H1 (cell line): ENCODE measurements around the gene CUL1.

Source experiments
- ASH2L ChIP-seq: fragments of 200-600, 300-600 bp; sonication (generic); IDR thresholded peaks from one replicate; pipeline ENCODE4 v1.7.1; 2017; ENCODE audit warnings: low read length
- CEBPB ChIP-seq: IDR thresholded peaks from 2 replicates; pipeline ENCODE4 v1.6.1; 2012; ENCODE audit warnings: low read depth, low read length
- CTCF ChIP-seq, 3 experiments: IDR thresholded peaks; 1 replicate in 2 of 3; 2 replicates in 1 of 3; pipeline versions ENCODE4 v1.5.1 to v1.6.1; 2011; ENCODE audit warnings: low read length in 3 of 3, mild to moderate bottlenecking in 3 of 3, inconsistent platforms in 2 of 3, low read depth in 1 of 3, moderate library complexity in 1 of 3; ENCODE audit not compliant: insufficient read depth in 1 of 3; ENCODE audit errors: control extremely low read depth in 1 of 3
- EP300 ChIP-seq, 2 experiments: IDR thresholded peaks; 1 replicate in 1 of 2; 2 replicates in 1 of 2; pipeline ENCODE4 v1.6.1; 2011 to 2012; ENCODE audit warnings: low read depth in 2 of 2, low read length in 2 of 2, mild to moderate bottlenecking in 2 of 2, borderline replicate concordance in 1 of 2, inconsistent platforms in 1 of 2, moderate library complexity in 1 of 2
- EZH2 ChIP-seq: fragments of 200-600 bp; sonication (generic); IDR thresholded peaks from 2 replicates; pipeline ENCODE4 v1.7.1; 2012; ENCODE audit warnings: low read depth, mild to moderate bottlenecking, moderate library complexity, low read length, inconsistent platforms; ENCODE audit not compliant: severe bottlenecking
- GABPA ChIP-seq: IDR thresholded peaks from 2 replicates; pipeline ENCODE4 v1.6.1; 2011; ENCODE audit warnings: mild to moderate bottlenecking, low read length, moderate library complexity, borderline replicate concordance; ENCODE audit not compliant: insufficient read depth
- JUND ChIP-seq: IDR thresholded peaks from 2 replicates; pipeline ENCODE4 v1.6.1; 2011; ENCODE audit warnings: mild to moderate bottlenecking, improper control_type of control experiment, low read length
- KDM5A ChIP-seq: fragments of 200-600 bp; IDR thresholded peaks from 2 replicates; pipeline ENCODE4 v1.7.1; 2012; ENCODE audit warnings: mild to moderate bottlenecking, low read length, inconsistent platforms, mixed read lengths
- POLR2A ChIP-seq, 2 experiments: IDR thresholded peaks; 1 replicate in 1 of 2; 2 replicates in 1 of 2; pipeline ENCODE4 v1.6.1; 2011; ENCODE audit warnings: low read depth in 2 of 2, low read length in 2 of 2, mild to moderate bottlenecking in 2 of 2; ENCODE audit errors: control extremely low read depth in 1 of 2
- RAD21 ChIP-seq, 2 experiments: IDR thresholded peaks in 1 of 2; conservative IDR thresholded peaks in 1 of 2; 2 replicates each; pipeline ENCODE4 v1.6.1; 2011; ENCODE audit warnings: low read depth in 2 of 2, low read length in 2 of 2, improper control_type of control experiment in 1 of 2, inconsistent platforms in 1 of 2, mild to moderate bottlenecking in 1 of 2, moderate library complexity in 1 of 2
- RXRA ChIP-seq: IDR thresholded peaks from 2 replicates; pipeline ENCODE4 v1.6.1; 2011; ENCODE audit warnings: low read depth, mild to moderate bottlenecking, low read length, moderate library complexity; ENCODE audit not compliant: insufficient read depth
- TAF1 ChIP-seq: IDR thresholded peaks from 2 replicates; pipeline ENCODE4 v1.6.1; 2011; ENCODE audit warnings: mild to moderate bottlenecking, low read depth, low read length

GRCh38 chr7:148681821-148682220, 16.9 kb upstream of the CUL1 start:
- TF ChIP-seq CTCF (IDR thresholded peaks at IDR 0.05; ENCODE audit: control extremely low read depth in 1 of 3, insufficient read depth in 1 of 3, low read depth in 1 of 3, low read length in 3 of 3) (no peak), GABPA (no peak), KDM5A (no peak), RXRA (no peak), RAD21 (IDR thresholded peaks at IDR 0.05 in 1 of 2, conservative IDR thresholded peaks at IDR 0.05 in 1 of 2; ENCODE audit: low read depth in 2 of 2, low read length in 2 of 2) (no peak), POLR2A (IDR thresholded peaks at IDR 0.05; ENCODE audit: control extremely low read depth in 1 of 2, low read depth in 2 of 2, low read length in 2 of 2) (no peak), JUND (no peak), ASH2L (no peak), TAF1 (no peak), CEBPB (no peak), EZH2 (no peak), EP300 (IDR thresholded peaks at IDR 0.05; ENCODE audit: borderline replicate concordance in 1 of 2, low read depth in 2 of 2, low read length in 2 of 2) (no peak)
